Measurements from ENCODE around the gene PTF1A.

The PTF1A gene

GRCh38 chr10:23172429-23173213 lies 19.5 kb upstream of the PTF1A start:
- Histone ChIP-seq H2AFZ (peak overlapping the region; percentile 79), H3K36me3 (ENCODE audit: control insufficient read depth, insufficient read depth, low read length) (no peaks in the 10 kb centered on the region), H3K4me1 (no peaks in the 10 kb centered on the region), H3K4me3 (ENCODE audit: low read depth, low read length) (no peak overlapping the region), H3K79me2 (no peaks in the 10 kb centered on the region), H3K9me3 (ENCODE audit: control insufficient read depth, low read length) (no peaks in the 10 kb centered on the region), H3K9ac (no peak overlapping the region), H3K27ac (no peak overlapping the region), H3K4me2 (ENCODE audit: low read length) (peak overlapping the region; percentile 26), H3K27me3 (ENCODE audit: control insufficient read depth, insufficient read depth, low read length) (peaks cover 3% of the 10 kb centered on the region)
- TF ChIP-seq, protein P1, sequence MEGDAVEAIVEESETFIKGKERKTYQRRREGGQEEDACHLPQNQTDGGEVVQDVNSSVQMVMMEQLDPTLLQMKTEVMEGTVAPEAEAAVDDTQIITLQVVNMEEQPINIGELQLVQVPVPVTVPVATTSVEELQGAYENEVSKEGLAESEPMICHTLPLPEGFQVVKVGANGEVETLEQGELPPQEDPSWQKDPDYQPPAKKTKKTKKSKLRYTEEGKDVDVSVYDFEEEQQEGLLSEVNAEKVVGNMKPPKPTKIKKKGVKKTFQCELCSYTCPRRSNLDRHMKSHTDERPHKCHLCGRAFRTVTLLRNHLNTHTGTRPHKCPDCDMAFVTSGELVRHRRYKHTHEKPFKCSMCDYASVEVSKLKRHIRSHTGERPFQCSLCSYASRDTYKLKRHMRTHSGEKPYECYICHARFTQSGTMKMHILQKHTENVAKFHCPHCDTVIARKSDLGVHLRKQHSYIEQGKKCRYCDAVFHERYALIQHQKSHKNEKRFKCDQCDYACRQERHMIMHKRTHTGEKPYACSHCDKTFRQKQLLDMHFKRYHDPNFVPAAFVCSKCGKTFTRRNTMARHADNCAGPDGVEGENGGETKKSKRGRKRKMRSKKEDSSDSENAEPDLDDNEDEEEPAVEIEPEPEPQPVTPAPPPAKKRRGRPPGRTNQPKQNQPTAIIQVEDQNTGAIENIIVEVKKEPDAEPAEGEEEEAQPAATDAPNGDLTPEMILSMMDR (IDR thresholded peaks at IDR 0.05), result no peak

- H3K4me3 ChIP-seq (ENCODE audit: low read depth, low read length), result no peak overlapping the region
- TF ChIP-seq, protein P1 (IDR thresholded peaks at IDR 0.05), result no peak
- peak overlapping the region; percentile 79 for H2AFZ ChIP-seq
These were observed 18.7 kb upstream of the PTF1A start for GRCh38 chr10:23173214-23174073.

GRCh38 chr10:23174074-23174976 lies 17.8 kb upstream of the PTF1A start:
- no peaks in the 10 kb centered on the region for H3K9me3 ChIP-seq (ENCODE audit: control insufficient read depth, low read length)
- no peak overlapping the region for H3K4me3 ChIP-seq (ENCODE audit: low read depth, low read length)
- TF ChIP-seq, protein P1 (IDR thresholded peaks at IDR 0.05), result no peak
- peaks cover 3% of the 10 kb centered on the region for H3K27me3 ChIP-seq (ENCODE audit: control insufficient read depth, insufficient read depth, low read length)
- H3K4me1 ChIP-seq, result no peaks in the 10 kb centered on the region
- H3K27ac ChIP-seq, result peak overlapping the region; percentile 40
- no peaks in the 10 kb centered on the region for H3K79me2 ChIP-seq
- H2AFZ ChIP-seq, result peak overlapping the region; percentile 79
- H3K4me2 ChIP-seq (ENCODE audit: low read length), result no peak overlapping the region
- H3K36me3 ChIP-seq (ENCODE audit: control insufficient read depth, insufficient read depth, low read length), result no peaks in the 10 kb centered on the region
- H3K9ac ChIP-seq, result no peak overlapping the region

More at GRCh38 chr10:23173214-23174073, 18.7 kb upstream of the PTF1A start:
- H3K36me3 ChIP-seq (ENCODE audit: control insufficient read depth, insufficient read depth, low read length), result no peaks in the 10 kb centered on the region
- peak overlapping the region; percentile 40 for H3K27ac ChIP-seq
- H3K9ac ChIP-seq, result no peak overlapping the region
- H3K79me2 ChIP-seq, result no peaks in the 10 kb centered on the region
- no peaks in the 10 kb centered on the region for H3K9me3 ChIP-seq (ENCODE audit: control insufficient read depth, low read length)
- no peaks in the 10 kb centered on the region for H3K4me1 ChIP-seq
- H3K4me2 ChIP-seq (ENCODE audit: low read length), result peak overlapping the region; percentile 26
- H3K27me3 ChIP-seq (ENCODE audit: control insufficient read depth, insufficient read depth, low read length), result peaks cover 3% of the 10 kb centered on the region

DNA sequence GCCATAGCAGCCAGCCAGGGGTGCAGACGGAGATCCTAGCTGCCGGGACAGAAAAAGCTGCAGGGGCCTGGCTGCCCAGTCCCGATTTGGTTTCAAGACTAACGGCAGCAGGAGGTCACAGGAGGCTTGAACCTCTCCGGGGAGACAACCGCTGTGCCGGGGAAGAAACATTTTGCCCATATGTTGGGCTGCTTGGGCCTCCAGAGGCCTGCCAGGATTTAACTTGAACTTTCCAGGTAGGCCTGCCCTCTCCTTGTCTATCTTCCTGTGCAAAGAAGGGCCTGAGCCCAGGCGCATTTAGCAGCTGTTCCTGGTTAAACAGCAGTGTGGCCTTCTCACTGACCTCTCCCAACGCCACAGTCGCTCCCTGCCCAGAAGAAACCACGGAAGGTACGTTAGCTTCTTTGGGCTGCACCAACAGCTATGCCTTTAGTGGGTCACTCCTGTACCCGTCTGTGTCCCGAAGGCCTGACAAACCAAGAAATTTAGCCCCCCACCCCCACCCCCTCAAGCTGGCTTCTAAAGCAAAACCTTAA lies 17.1 kb upstream of the PTF1A start:
- H3K9me3 ChIP-seq (ENCODE audit: control insufficient read depth, low read length), result no peaks in the 10 kb centered on the region
- H3K36me3 ChIP-seq (ENCODE audit: control insufficient read depth, insufficient read depth, low read length), result no peaks in the 10 kb centered on the region
- H3K27me3 ChIP-seq (ENCODE audit: control insufficient read depth, insufficient read depth, low read length), result peaks cover 3% of the 10 kb centered on the region
- TF ChIP-seq, protein P1 (IDR thresholded peaks at IDR 0.05), result no peak
- no peak overlapping the region for H3K4me3 ChIP-seq (ENCODE audit: low read depth, low read length)
- H3K4me2 ChIP-seq (ENCODE audit: low read length), result no peak overlapping the region
- H2AFZ ChIP-seq, result peak overlapping the region; percentile 79
- H3K79me2 ChIP-seq, result no peaks in the 10 kb centered on the region
- no peak overlapping the region for H3K9ac ChIP-seq
- H3K27ac ChIP-seq, result no peak overlapping the region
- no peaks in the 10 kb centered on the region for H3K4me1 ChIP-seq

Measured in parathyroid adenoma (tissue), 2 donors.